WTC11 (cell line): ENCODE measurements around the gene BSN. TPM values are rescaled to one million over a fixed set of nuclear protein-coding genes. Genes with fewer than 3 reads are reported as not detected.

ENCODE experiments used
- ATAC-seq: fragments of 200-7000 bp; cut with Tn5 transposase; 2 replicates; pipeline ENCODE4 v1.10.0; 2021; ENCODE audit warnings: mild to moderate bottlenecking, moderate library complexity
- CTCF ChIA-PET: fragments of 300-600 bp; sonication (Branson Sonifier 250); formaldehyde crosslinking; loops from one replicate; lab custom pipeline; 2021; ENCODE audit warnings: antibody characterized with exemption; lab: Charles Lee
- POLR2A ChIA-PET: fragments of 350-600 bp; sonication (Branson Sonifier 250); formaldehyde crosslinking; loops from one replicate; lab custom pipeline; 2021; ENCODE audit warnings: antibody characterized with exemption; lab: Charles Lee
- DNase-seq: peaks from one replicate; pipeline ENCODE4 v3.0.0; 2021; ENCODE audit warnings: low spot score
- H3K27ac Mint-ChIP-seq: 2 replicates; pipeline ENCODE4 v1.8.0; 2021; ENCODE audit warnings: mixed read lengths
- H3K27me3 Mint-ChIP-seq: 2 replicates; pipeline ENCODE4 v1.8.0; 2021; ENCODE audit warnings: low read depth, mild to moderate bottlenecking, moderate library complexity, mixed read lengths
- H3K36me3 Mint-ChIP-seq: 2 replicates; pipeline ENCODE4 v1.8.0; 2021; ENCODE audit warnings: mixed read lengths
- H3K4me1 Mint-ChIP-seq: 2 replicates; pipeline ENCODE4 v1.8.0; 2022; ENCODE audit warnings: mixed read lengths
- H3K4me3 Mint-ChIP-seq: 2 replicates; pipeline ENCODE4 v1.8.0; 2021; ENCODE audit warnings: mild to moderate bottlenecking, moderate library complexity, mixed read lengths
- H3K9me3 Mint-ChIP-seq: 2 replicates; pipeline ENCODE4 v1.8.0; 2021; ENCODE audit warnings: mixed read lengths
- AR ChIP-seq: fragments of 250-450 bp; sonication (Bioruptor Pico); IDR thresholded peaks from 2 replicates; pipeline ENCODE4 v1.9.0; 2021; ENCODE audit warnings: mild to moderate bottlenecking
- ELF4 ChIP-seq: sonication (generic); formaldehyde crosslinking; IDR thresholded peaks from 2 replicates; pipeline ENCODE4 v1.8.1; 2022; ENCODE audit warnings: low read depth, mild to moderate bottlenecking, moderate library complexity, missing genetic modification reagents
- ESRRA ChIP-seq: sonication (generic); formaldehyde crosslinking; IDR thresholded peaks from 2 replicates; pipeline ENCODE4 v1.8.1; 2022; ENCODE audit warnings: mild to moderate bottlenecking, missing genetic modification reagents, borderline replicate concordance
- FOXK1 ChIP-seq: sonication (generic); formaldehyde crosslinking; IDR thresholded peaks from 2 replicates; pipeline ENCODE4 v1.8.0; 2022; ENCODE audit warnings: mild to moderate bottlenecking, moderate library complexity, missing genetic modification reagents
- GRHL2 ChIP-seq: fragments of 250-450 bp; sonication (Bioruptor Pico); IDR thresholded peaks from 2 replicates; pipeline ENCODE4 v1.8.0; 2022; ENCODE audit warnings: mild to moderate bottlenecking, moderate library complexity; ENCODE audit not compliant: insufficient replicate concordance, severe bottlenecking
- GTF2I ChIP-seq: fragments of 250-450 bp; sonication (Bioruptor Pico); conservative IDR thresholded peaks from 2 replicates; pipeline ENCODE4 v1.4.0; 2021; ENCODE audit warnings: mild to moderate bottlenecking
- MXD4 ChIP-seq: fragments of 250-450 bp; sonication (Bioruptor Pico); IDR thresholded peaks from 2 replicates; pipeline ENCODE4 v1.8.0; 2021; ENCODE audit warnings: mild to moderate bottlenecking, moderate library complexity, borderline replicate concordance
- NR1H2 ChIP-seq: sonication (generic); formaldehyde crosslinking; IDR thresholded peaks from 2 replicates; pipeline ENCODE4 v1.9.0; 2021; ENCODE audit warnings: mild to moderate bottlenecking, moderate library complexity, missing genetic modification reagents
- OVOL2 ChIP-seq: fragments of 250-450 bp; sonication (Bioruptor Pico); IDR thresholded peaks from 2 replicates; pipeline ENCODE4 v1.9.0; 2021; ENCODE audit warnings: mild to moderate bottlenecking, borderline replicate concordance
- TP53 ChIP-seq: sonication (generic); formaldehyde crosslinking; IDR thresholded peaks from 2 replicates; pipeline ENCODE4 v1.8.1; 2023; ENCODE audit warnings: mild to moderate bottlenecking, missing genetic modification reagents
- USF1 ChIP-seq: sonication (generic); formaldehyde crosslinking; IDR thresholded peaks from 2 replicates; pipeline ENCODE4 v1.8.0; 2022; ENCODE audit warnings: mild to moderate bottlenecking, missing genetic modification reagents
- ZBTB21 ChIP-seq: sonication (generic); formaldehyde crosslinking; IDR thresholded peaks from 2 replicates; pipeline ENCODE4 v1.8.1; 2023; ENCODE audit warnings: mild to moderate bottlenecking, missing genetic modification reagents, borderline replicate concordance
- ZBTB43 ChIP-seq: sonication (generic); formaldehyde crosslinking; IDR thresholded peaks from 2 replicates; pipeline ENCODE4 v1.8.1; 2023; ENCODE audit warnings: mild to moderate bottlenecking, missing genetic modification reagents
- ZMAT4 ChIP-seq: fragments of 250-450 bp; sonication (Bioruptor Pico); IDR thresholded peaks from 2 replicates; pipeline ENCODE4 v1.9.0; 2021; ENCODE audit warnings: mild to moderate bottlenecking
- ZNF138 ChIP-seq: sonication (generic); formaldehyde crosslinking; conservative IDR thresholded peaks from 2 replicates; pipeline ENCODE4 v1.8.1; 2022; ENCODE audit warnings: mild to moderate bottlenecking, moderate library complexity, missing genetic modification reagents
- ZNF423 ChIP-seq: fragments of 250-450 bp; sonication (Bioruptor Pico); IDR thresholded peaks from 2 replicates; pipeline ENCODE4 v2.1.2; 2022; ENCODE audit warnings: mild to moderate bottlenecking, moderate library complexity
- ZSCAN18 ChIP-seq: fragments of 250-450 bp; sonication (Bioruptor Pico); IDR thresholded peaks from 2 replicates; pipeline ENCODE4 v2.1.2; 2022; ENCODE audit warnings: mild to moderate bottlenecking, moderate library complexity
- total RNA-seq: library from RNA; stranded (reverse); gene quantifications from 3 replicates; pipeline ENCODE4 v1.2.3, GENCODE V29; 2021

The BSN gene
- total RNA-seq, 1 experiment from 2014 or later, result 2.8 TPM

GRCh38 chr3:49600781-49601180 lies 46.5 kb downstream of the BSN start (continued):
- TF ChIP-seq ESRRA (CRISPR knock-in tag) (no peak), USF1 (CRISPR knock-in tag) (no peak), NR1H2 (CRISPR knock-in tag) (no peak), AR (CRISPR knock-in tag) (no peak)

- CTCF ChIA-PET, result interaction anchor here (1.6 kb wide), 1 partner anchor 63 kb away, joined by 4 read pairs; no protein-coding TSS in a partner anchor
- no peak for ATAC-seq
- H3K27ac Mint-ChIP-seq, result no peak overlapping the region
- no peak overlapping the region for H3K4me3 Mint-ChIP-seq
- no peaks in the 10 kb centered on the region for H3K4me1 Mint-ChIP-seq
- H3K36me3 Mint-ChIP-seq, result no peaks in the 10 kb centered on the region
- DNase-seq, result no peak
- POLR2A ChIA-PET, result no interaction called here
- no peaks in the 10 kb centered on the region for H3K9me3 Mint-ChIP-seq
- TF ChIP-seq ZBTB21 (CRISPR knock-in tag) (no peak), OVOL2 (CRISPR knock-in tag) (no peak), GTF2I (CRISPR knock-in tag) (no peak), ZSCAN18 (CRISPR knock-in tag) (no peak), ZNF138 (CRISPR knock-in tag) (no peak), GRHL2 (CRISPR knock-in tag) (no peak), TP53 (no peak), ZBTB43 (CRISPR knock-in tag) (no peak), MXD4 (CRISPR knock-in tag) (no peak), ZMAT4 (CRISPR knock-in tag) (no peak), ELF4 (CRISPR knock-in tag) (no peak), FOXK1 (CRISPR knock-in tag) (no peak), ZNF423 (no peak)
- H3K27me3 Mint-ChIP-seq, result no peaks in the 10 kb centered on the region
Observed at GRCh38 chr3:49601358-49602048, 47.2 kb downstream of the BSN start.
